OCI-LY7 (cell line): ENCODE measurements around the gene UBL5.

Experiments
- CTCF ChIP-seq: fragments of 200-600 bp; sonication (generic); conservative IDR thresholded peaks from 2 replicates; pipeline ENCODE4 v1.5.1; 2014; ENCODE audit warnings: mild to moderate bottlenecking, antibody characterized with exemption, low read length, moderate library complexity, mixed read lengths
- EZH2phosphoT487 ChIP-seq: fragments of 200-600 bp; sonication (generic); IDR thresholded peaks from 2 replicates; pipeline ENCODE4 v1.6.1; 2018; ENCODE audit warnings: low read depth, borderline replicate concordance, mild to moderate bottlenecking, mixed run types, antibody characterized with exemption, low read length, moderate library complexity, mixed read lengths

GRCh38 chr19:9862938-9863337, 35.2 kb downstream of the UBL5 start:
- TF ChIP-seq CTCF (no peak), EZH2phosphoT487 (no peak)
